Umbilical cord (tissue), 2 donors: ENCODE measurements around the gene CD226. TPM values are rescaled to one million over a fixed set of nuclear protein-coding genes. Genes with fewer than 3 reads are reported as not detected.
"Not testable (repeated sequence)": the region's sequence is repeated elsewhere in the genome, so short reads cannot be mapped to it uniquely, and the experiment has no call there.

Experiments
- DNase-seq: peaks from one replicate; pipeline ENCODE4 v3.0.0-alpha.2; 2015; ENCODE audit warnings: low spot score
- total RNA-seq: library from RNA; depleted of rRNA; stranded (reverse); fragments of >200 nt; gene quantifications from one replicate; pipeline ENCODE4 v1.2.3, GENCODE V29; 2014; ENCODE audit warnings: low replicate concordance; ENCODE audit not compliant: insufficient read depth

Gene CD226
- total RNA-seq: 14.0 TPM

GRCh38 chr18:69947361-69948133 lies at the start of gene CD226:
Gene CD226 (minus strand): TSS chr18:69947873. CDS start chr18:69947406, 467 bp downstream.
- no peak for DNase-seq

GRCh38 chr18:69996951-69997798 lies 49.5 kb upstream of the CD226 start:
- no peak for DNase-seq

DNA sequence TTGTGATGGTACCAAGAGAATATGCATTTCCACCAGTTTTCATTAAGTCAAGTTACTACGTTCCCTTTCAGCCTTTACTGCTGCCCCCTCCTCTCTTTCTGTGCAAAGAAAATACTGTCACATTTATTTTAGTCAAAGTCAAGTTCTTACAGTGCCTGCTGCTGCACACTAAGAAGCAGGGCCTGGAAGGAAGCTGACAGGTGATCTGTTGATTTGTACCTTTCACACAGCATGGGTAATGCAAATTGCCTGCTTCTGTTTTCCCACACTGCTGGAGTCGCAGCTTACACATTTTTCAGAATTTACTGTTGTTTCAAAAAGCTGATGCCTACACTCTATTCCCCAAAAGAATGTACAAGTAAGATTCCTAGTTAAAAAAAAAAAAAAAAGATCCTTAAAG lies 48.7 kb upstream of the CD226 start:
- no peak for DNase-seq

DNA sequence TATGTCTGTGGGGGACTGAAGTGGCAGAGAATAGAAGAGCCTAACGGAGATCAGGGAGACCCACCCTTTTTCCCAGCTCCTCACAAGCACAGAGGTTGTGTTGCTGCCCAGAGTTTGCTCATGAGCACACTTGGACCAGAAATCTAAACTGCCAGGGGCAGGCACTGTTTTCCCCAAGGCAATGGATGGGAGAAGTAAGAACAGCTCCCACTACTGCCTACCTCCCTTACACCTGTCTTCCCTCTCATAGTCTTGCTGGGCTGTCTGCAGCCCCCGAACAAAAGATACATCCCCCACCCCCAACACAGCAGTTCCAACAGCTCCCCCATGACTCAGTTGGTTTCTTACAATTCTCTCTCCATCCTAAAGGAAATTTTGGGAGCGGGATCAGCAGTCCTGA lies 48.1 kb upstream of the CD226 start:
- no peak for DNase-seq

DNA sequence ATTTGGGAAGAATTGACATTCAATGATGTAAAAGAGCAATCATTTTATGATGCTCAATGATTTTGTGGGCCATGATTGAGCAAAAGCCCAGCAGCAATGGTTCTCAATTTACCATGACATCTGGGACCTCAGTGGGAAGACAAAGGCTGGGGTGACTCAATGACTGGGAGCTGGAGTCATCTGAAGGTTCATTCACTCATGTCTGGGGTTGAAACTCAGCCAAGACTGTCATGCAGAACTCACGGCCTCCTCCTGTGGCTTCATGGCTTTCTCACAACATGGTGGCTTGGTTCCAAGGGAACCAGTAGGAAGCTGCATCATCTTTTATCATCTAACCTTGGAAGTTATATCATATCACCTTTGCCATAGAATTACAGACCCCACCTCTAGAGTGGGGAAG lies 45.1 kb upstream of the CD226 start:
- DNase-seq: no peak

DNA sequence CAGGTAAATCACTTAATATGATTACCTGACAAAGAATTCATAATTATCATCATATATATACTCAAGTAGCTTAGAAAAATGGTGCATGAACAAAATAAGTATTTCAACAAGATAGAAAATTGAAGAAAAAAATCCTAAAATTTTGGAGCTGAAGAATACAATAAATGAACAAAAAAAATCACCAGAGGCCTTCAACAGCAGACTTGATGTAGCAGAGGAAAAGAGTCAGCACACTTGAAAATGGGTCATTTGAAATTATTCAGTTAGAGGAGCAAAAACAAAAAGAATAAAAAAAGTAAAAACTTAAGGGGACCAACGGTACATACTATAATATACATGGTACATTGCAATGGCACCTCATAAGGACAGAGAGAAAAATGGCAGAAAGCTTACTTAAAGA lies 40.2 kb upstream of the CD226 start:
- DNase-seq: no peak

GRCh38 chr18:69985239-69985638 lies 37.6 kb upstream of the CD226 start:
- DNase-seq: no peak

- no peak for DNase-seq
Measured at GRCh38 chr18:69982417-69982816, 34.7 kb upstream of the CD226 start.

- DNase-seq: no peak
Measured at GRCh38 chr18:69981948-69982347, 34.3 kb upstream of the CD226 start.

GRCh38 chr18:69980982-69981804 lies 33.5 kb upstream of the CD226 start:
- no peak for DNase-seq

- no peak for DNase-seq
Measured at GRCh38 chr18:69980509-69980908, 32.8 kb upstream of the CD226 start.

DNA sequence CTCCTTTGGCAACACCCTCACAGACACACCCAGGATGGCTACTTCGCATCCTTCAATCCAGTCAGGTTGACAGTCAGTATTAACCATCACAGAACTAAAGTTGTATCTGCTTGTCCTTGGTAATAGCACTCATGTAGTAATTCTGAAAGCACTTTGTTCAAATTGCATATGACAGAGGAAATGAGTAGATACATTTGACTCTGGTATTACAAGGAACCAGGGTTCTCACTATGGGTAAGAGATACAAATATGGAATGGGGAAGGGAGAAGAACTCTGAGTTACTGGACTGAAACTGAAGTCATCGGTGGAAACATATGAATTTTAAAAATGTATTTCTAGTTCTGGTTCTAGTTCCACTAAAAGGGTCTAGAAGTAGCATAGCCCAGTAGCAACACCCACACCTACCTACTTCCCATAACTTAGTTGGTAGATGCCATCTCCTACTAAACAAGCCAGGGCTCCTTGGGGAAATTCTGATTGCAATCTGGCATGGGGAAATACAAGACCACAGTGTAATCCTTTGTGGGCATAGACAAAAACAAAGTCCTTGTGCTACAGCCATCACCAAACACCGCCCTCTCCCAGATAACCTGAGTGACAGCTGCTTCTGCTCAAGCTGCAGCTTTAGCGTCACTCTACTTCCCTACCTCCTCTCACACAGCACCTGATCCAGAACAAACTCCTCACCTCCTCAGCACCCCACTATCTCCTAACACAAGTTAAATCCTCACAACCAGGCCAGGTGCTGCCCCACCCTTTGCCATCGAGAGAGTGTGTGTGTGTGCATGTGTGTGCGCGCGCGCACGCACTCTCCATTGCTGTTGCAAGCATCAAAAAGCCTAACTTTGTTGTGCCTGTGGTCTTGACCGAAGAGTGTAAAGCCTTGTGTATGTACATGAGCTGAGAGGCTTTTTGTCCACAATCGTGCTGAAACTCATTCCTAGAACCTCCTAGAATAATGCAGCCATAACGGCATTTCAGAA lies 31.4 kb upstream of the CD226 start:
- DNase-seq: no peak

GRCh38 chr18:69975294-69975693 lies 27.6 kb upstream of the CD226 start:
- DNase-seq: not testable (repeated sequence)

GRCh38 chr18:69974365-69974764 lies 26.7 kb upstream of the CD226 start:
- DNase-seq: no peak

DNA sequence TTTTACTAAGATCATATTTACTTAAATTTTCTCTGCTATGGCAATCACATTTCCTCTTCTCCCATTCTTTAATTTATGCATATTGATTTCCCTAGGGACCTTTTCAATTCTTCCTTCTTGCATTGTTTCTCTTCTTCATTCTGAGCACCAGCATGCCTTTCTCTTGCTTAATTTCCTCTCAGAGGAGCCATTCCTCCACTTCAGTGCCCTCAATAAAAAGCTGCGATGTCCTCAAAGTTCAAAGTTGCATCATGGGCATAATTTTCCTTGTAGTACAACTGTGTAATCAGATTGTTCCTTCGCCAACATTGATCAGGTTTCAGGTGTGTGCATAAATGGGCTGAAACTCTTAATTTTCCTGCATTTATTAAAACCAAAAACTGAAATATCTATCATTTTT lies 21.8 kb upstream of the CD226 start:
- DNase-seq: no peak

DNA sequence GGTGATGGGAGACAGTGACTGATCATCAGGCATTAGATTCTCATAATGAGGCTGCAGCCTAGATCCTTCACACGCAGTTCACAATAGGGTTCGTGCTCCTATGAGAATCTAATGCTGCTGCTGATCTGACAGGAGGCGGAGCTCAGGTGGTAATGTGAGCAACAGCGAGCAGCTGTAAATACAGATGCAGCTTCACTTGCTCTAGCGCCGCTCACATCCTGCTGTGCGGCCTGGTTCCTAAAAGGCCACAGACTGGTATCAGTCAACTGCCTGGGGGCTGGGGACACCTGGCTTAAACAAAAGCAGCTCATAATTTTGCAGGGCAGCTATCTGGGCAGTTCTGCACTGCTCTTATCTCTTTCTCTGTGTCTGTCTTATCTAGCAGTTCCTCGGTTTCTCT lies 20.4 kb upstream of the CD226 start:
- DNase-seq: no peak

GRCh38 chr18:69963196-69963595 lies 15.5 kb upstream of the CD226 start:
- DNase-seq: no peak

GRCh38 chr18:69961718-69962117 lies 14.0 kb upstream of the CD226 start:
- DNase-seq: no peak

DNA sequence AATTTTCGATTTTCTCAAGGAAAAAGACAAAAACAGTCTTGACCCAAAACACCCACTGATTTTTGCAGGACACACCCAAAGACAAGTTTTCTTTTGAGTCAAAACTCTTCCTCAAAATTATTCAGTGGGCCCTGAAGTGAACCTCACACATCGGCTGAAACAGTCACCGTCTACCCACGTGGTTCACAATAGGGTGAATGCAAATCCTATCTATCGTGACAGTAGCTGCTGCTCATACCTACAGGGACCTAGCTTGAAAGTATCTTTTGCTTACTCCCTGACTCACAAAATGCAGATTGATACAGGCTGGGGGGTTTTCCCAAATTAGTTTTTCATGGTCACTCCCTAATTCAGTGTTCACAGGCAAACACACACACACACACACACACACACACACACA lies 10.7 kb upstream of the CD226 start:
- no peak for DNase-seq

- DNase-seq: no peak
Measured at GRCh38 chr18:69957747-69958146, 10.1 kb upstream of the CD226 start.
